ENCODE data around the gene THRB. TPM values are rescaled to one million over a fixed set of nuclear protein-coding genes. Genes with fewer than 3 reads are reported as not detected.
A peak's percentile ranks its signal among the peaks of the same experiment; 100 is the strongest.

Gene THRB
- total RNA-seq, 3 donors from 2014 or later, result 29.8 to 40.2 (median 39.2) TPM

DNA sequence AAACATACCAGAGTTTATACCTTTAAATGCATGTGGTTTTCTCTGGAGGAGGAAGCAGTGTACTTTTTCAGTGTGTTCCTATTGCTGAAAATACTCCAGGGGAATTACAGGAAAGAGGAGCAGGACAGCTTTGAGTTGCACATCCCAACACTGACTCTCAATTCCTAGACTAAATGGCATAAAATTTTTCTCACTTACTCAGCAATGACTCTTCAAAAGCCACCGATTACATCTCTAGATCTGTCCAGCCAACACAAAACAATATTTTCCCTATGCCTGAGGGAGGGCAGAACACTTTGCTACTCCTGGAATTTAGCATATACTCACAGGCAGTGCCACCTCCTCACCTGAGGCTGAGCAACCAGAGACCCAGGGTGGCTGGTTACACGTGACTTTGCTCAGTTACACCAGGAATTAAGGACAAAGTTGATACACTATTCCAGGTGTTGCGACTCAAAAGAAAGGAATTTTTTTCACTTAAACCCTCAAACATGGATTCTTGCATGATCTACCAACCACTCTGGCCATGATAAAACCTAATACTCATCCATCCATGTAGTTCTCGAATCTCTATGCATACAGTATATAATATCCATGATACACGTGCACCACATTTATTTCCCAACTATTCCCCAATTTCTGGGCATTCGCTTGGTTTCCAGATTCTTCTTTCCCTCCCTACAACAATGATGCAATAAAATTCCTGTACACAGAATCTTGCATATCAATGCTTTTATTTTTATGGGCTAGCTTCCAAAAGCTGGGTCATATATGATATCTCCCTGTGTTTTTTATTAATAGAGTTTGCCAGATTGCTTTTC, 194.6 kb downstream of the THRB start:
- Histone ChIP-seq H3K27me3 (no peaks in the 10 kb centered on the region), H3K27ac (peak overlapping the region; percentile 48 to 72), H3K9me3 (no peaks in the 10 kb centered on the region), H3K4me3 (no peak overlapping the region), H3K36me3 (no peaks in the 10 kb centered on the region), H3K4me1 (peaks cover 0 to 7% of the 10 kb centered on the region in 2 donors)
- TF ChIP-seq, protein P1, sequence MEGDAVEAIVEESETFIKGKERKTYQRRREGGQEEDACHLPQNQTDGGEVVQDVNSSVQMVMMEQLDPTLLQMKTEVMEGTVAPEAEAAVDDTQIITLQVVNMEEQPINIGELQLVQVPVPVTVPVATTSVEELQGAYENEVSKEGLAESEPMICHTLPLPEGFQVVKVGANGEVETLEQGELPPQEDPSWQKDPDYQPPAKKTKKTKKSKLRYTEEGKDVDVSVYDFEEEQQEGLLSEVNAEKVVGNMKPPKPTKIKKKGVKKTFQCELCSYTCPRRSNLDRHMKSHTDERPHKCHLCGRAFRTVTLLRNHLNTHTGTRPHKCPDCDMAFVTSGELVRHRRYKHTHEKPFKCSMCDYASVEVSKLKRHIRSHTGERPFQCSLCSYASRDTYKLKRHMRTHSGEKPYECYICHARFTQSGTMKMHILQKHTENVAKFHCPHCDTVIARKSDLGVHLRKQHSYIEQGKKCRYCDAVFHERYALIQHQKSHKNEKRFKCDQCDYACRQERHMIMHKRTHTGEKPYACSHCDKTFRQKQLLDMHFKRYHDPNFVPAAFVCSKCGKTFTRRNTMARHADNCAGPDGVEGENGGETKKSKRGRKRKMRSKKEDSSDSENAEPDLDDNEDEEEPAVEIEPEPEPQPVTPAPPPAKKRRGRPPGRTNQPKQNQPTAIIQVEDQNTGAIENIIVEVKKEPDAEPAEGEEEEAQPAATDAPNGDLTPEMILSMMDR (IDR thresholded peaks at IDR 0.05), result no peak
- TF ChIP-seq POLR2AphosphoS5 (IDR thresholded peaks at IDR 0.05) (no peak), POLR2A (IDR thresholded peaks at IDR 0.05) (no peak)
- peak in 1 of 2 donors; percentile 24 for DNase-seq (ENCODE audit: low spot score in 2 of 2)
- intact Hi-C loops (cut with DNase I; ENCODE audit: low total_unique reads), result no loop called here

DNA sequence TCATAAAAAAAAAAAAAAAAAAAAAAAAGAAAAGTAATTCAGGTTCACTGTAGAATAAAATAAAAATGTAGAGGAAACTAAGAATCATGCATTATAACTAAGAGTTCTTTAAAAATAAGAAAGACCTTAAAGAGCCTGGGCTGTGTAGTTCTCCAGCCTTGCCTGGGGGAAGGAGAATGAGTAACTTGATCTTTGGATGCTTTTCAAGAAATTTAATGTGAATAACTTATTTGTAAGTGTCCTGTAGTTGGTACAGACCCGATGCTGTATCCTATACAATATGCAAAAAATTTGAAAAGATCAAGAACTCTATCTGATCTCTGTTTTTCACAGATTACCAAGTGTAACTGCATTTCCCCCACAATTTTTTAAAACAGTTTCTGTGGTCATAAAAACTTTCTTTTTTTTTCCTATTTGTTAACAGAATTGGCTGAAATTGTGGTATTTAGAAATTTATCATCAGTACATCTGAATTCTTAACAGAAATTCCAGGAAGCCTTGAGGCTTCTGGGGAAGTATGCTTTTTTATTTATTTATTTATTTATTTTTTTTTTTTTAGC, 195.3 kb downstream of the THRB start:
- no peak for TF ChIP-seq POLR2A (IDR thresholded peaks at IDR 0.05)
- TF ChIP-seq, protein P1 (IDR thresholded peaks at IDR 0.05), result no peak
- no peak for TF ChIP-seq POLR2AphosphoS5 (IDR thresholded peaks at IDR 0.05)
- Histone ChIP-seq H3K27me3 (no peaks in the 10 kb centered on the region), H3K9me3 (no peaks in the 10 kb centered on the region), H3K4me3 (no peak overlapping the region), H3K4me1 (peaks cover 0 to 7% of the 10 kb centered on the region in 2 donors), H3K36me3 (no peaks in the 10 kb centered on the region), H3K27ac (no peak overlapping the region)
- no peak for DNase-seq (ENCODE audit: low spot score in 2 of 2)
- intact Hi-C loops (cut with DNase I; ENCODE audit: low total_unique reads), result no loop called here

DNA sequence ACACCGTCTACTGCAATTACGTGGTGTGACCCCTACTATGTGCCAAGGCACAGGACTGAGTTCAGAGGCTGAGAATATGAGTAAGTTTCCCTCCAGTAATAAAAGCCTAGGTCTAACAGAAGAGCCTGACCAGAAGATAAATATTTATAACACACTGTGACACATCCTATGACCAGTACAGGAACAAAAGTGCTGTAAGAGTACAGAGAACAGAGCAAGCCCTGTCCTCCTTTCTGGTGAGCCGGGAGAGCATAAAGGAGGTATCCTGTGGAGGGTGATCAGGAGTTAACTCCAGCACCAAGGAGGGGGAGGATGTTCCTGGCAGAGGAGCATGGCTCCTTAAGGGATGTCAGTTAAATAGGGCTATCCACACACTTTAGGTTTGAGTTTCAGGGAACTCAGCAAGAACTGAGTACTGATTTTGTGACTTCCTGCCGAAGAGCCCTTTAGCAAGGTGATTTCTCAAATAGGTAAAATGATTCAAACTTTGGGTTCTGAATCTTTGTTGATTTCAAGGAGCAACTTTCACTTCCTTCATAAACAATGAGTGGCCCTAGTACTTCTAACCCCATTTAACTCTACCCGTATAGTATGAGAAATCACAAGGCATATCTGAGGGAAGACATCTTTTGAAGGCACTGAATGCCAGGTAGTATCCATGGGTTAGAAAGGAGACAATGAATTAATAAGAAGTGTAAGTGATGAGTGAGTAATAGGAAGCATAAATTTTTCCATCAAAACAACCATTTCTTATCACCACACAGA, 198.0 kb downstream of the THRB start:
- TF ChIP-seq POLR2AphosphoS5 (IDR thresholded peaks at IDR 0.05), result no peak
- TF ChIP-seq, protein P1 (IDR thresholded peaks at IDR 0.05), result no peak
- no peak for TF ChIP-seq POLR2A (IDR thresholded peaks at IDR 0.05)
- Histone ChIP-seq H3K4me3 (no peak overlapping the region), H3K27ac (no peak overlapping the region), H3K36me3 (no peaks in the 10 kb centered on the region), H3K4me1 (peaks cover 0 to 7% of the 10 kb centered on the region in 2 donors), H3K9me3 (no peaks in the 10 kb centered on the region), H3K27me3 (no peaks in the 10 kb centered on the region)
- intact Hi-C loops (cut with DNase I; ENCODE audit: low total_unique reads), result no loop called here
- DNase-seq (ENCODE audit: low spot score in 2 of 2), result no peak

GRCh38 chr3:24294150-24294549, 200.5 kb downstream of the THRB start:
- Histone ChIP-seq H3K36me3 (no peaks in the 10 kb centered on the region), H3K27ac (no peak overlapping the region)
- no peak for DNase-seq (ENCODE audit: low spot score in 2 of 2)

More at GRCh38 chr3:24294150-24294549, 200.5 kb downstream of the THRB start:
- no peak overlapping the region for H3K4me3 ChIP-seq
- intact Hi-C loops (cut with DNase I; ENCODE audit: low total_unique reads), result no loop called here
- H3K9me3 ChIP-seq, result no peaks in the 10 kb centered on the region
- H3K4me1 ChIP-seq, result peaks cover 0 to 4% of the 10 kb centered on the region in 2 donors
- TF ChIP-seq POLR2AphosphoS5 (IDR thresholded peaks at IDR 0.05), result no peak
- TF ChIP-seq, protein P1 (IDR thresholded peaks at IDR 0.05), result no peak
- no peak for TF ChIP-seq POLR2A (IDR thresholded peaks at IDR 0.05)
- H3K27me3 ChIP-seq, result no peaks in the 10 kb centered on the region
